Stimulated activated CD8-positive, alpha-beta memory T cell treated with anti-CD3 and anti-CD28 coated beads, Interleukin-7, amount 100 ng/mL, for 24 hours (primary cell): Measurements from ENCODE around the gene MAML2.

Experiments used
- DNase-seq: peaks from one replicate; pipeline ENCODE4 v3.0.0-alpha.2; 2020; ENCODE audit warnings: low read depth

The MAML2 gene

DNA sequence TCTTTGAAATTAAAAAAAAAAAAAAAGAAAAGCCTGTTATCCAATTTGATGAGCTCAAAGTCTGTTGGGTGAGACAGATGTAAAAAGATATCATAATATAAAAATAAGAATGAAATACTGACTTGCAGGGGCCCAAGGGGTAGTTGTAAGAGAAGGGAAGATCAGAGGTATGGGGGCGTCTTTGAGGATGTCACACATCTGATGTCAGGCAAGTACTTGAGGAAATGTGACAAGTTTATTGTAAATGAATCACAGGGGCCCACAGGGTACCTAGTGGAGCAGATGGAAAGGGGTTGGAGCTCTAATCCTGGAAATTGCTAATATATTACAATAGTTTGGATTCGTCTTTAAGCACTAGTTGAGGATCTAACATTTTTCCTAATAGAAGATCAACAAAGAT, 131.6 kb downstream of the MAML2 start:
- no peak for DNase-seq

DNA sequence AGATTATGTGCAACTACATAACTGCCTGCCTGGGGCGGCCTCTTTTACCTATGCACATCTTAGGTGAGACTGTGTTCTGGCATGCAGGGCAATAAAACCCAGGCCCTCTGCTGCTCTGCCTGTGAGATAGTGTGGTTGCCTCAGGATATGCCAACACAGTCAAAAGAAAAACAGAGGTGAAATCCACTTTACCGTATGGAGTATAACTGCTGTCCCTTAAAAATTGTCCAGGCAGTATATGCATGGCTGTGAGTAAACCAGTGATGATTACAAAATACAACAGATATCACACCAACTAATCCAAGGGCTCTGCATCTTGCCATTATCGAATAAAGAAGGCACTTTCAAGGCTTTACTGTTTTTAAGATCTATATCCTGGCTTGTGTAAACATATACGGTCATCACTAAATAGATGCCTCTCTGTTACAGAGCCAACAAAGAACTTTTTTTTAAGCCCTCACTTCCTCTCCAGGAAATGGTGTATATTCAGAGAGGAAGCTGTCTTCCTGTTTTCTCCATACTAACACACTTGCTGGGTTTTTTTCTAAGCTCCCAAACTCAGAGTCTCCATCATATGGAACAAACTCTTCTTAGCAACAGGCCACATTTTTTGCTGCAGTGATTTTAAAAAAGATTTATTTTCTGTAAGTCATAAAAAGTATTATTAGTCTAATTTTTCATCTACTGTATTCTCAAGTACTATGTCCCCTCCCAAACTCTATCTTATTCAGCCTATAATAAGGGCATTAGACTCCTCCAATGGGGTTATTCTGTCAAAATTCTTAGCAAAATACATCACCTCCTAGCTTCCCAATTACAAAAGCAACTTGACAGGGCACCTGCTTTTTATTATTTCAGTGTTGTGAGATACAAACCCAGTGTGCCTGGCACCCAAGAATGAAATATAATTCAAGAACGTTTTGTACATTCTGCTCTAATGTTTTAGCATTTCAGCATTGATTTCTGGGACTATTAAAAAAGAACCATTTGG, 135.2 kb downstream of the MAML2 start:
- DNase-seq = no peak

- no peak for DNase-seq
Observed at GRCh38 chr11:96206955-96207354, 136.0 kb downstream of the MAML2 start.

GRCh38 chr11:96205460-96205809, 137.6 kb downstream of the MAML2 start:
- DNase-seq = no peak

- DNase-seq = no peak
Observed at GRCh38 chr11:96204721-96205459, 138.1 kb downstream of the MAML2 start.

GRCh38 chr11:96204366-96204659, 138.7 kb downstream of the MAML2 start:
- DNase-seq = no peak

GRCh38 chr11:96203567-96204365, 139.2 kb downstream of the MAML2 start:
- DNase-seq = no peak

GRCh38 chr11:96200243-96200642, 142.8 kb downstream of the MAML2 start:
- no peak for DNase-seq

- no peak for DNase-seq
Observed at GRCh38 chr11:96199563-96200025, 143.4 kb downstream of the MAML2 start.

DNA sequence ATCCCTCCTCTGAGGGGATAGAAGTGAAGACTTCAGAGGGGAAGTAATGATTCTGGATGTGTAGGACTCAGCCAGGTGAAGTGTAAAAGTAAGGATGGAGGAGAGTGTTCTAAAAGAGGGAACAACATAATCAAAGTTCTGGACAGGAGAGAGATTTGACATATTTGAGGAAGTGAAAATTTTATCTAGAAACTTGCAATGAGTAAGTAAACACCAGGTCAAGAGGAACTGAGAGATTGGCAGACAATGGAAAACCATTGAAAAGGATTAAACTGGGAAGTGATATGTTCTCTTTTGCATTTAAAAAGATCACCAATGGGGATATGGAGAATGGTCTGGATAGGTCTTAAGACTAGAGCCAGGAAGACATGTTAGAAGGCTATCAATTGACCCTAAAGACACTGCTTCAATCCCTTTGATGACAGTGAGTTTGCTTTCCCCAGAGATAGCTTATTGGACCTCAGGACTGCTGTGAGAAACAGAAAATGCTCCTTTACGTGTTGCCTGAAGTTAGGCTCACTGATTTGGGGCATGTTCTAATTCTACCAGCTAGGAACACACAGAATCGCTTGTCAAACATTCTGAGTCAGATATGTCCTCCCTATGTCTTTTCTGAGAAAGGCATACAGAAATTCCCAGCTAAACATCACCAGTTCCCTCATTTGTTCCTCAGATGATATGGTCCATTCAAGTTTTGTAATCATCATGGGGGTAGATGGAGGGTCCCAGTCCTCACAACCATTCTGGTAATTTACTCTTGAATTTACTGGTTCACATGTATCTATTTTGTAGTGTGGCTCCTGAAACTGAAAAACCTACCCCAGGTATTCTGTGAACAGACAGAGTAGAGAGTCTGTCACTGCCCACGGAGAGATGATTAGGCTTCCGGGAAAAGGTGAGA, 144.9 kb downstream of the MAML2 start:
- DNase-seq = no peak

GRCh38 chr11:96197103-96197502, 145.9 kb downstream of the MAML2 start:
- no peak for DNase-seq

DNA sequence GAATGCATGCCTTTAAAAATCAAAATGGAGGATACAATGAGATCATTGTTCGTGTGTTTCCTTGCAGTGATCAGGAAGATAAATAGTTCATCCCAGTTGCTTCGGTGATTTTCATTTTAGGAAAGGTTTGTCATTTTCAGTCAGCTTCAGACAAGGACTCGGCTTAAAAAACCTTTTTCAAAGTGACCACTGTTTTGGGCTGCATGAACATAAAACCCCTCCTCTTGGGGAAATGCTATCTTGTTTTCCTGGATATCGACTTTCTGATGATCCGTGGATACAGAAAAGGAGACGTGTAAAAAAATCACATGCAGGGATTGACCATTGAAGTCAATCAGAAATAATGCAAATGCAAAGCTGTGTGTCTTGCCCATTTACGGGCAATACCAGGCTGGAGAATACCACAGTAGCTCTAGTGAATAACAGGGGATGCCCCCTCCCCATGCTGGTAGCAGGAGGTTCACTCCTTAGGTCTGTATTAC, 146.8 kb downstream of the MAML2 start:
- DNase-seq = no peak

DNA sequence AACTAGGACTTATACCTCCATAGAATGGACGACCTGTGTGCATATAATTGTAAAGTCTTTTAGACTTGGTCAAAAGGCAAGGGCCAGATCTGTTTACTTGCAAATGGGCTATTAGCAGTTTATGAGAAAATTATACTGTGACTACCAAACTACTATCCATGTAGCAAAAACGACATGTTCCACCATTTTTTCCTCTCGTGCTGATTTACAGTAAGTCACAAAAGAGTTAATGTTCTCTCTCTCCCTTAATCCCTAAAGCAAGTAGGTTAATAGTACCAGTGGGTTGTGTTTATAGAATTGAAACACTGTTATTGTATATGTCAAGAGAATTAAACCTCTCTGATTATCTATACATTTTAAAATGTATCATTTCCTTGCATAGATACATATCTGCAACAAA, 147.3 kb downstream of the MAML2 start:
- no peak for DNase-seq

- no peak for DNase-seq
Observed at GRCh38 chr11:96194581-96195374, 148.2 kb downstream of the MAML2 start.

GRCh38 chr11:96193745-96194443, 149.1 kb downstream of the MAML2 start:
- no peak for DNase-seq

DNA sequence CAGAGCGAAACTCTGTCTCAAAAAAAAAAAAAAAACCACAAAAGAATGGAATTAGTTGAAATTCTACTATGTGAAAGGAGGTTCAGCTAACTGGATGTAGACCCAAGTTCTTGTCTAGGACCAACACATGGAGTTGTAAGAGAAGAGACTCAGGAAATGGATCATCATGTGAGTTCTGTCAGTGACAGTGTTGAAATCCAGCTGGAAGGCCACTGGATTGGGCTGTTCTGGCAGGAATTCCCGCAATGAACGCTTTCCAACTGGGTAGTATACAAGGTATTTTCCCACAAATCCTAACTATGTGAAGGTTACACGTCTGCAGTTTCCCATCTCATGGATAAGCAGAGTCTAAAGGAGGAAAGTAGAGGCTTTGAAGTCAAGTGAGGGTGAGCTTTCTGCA, 151.2 kb downstream of the MAML2 start:
- DNase-seq = no peak

DNA sequence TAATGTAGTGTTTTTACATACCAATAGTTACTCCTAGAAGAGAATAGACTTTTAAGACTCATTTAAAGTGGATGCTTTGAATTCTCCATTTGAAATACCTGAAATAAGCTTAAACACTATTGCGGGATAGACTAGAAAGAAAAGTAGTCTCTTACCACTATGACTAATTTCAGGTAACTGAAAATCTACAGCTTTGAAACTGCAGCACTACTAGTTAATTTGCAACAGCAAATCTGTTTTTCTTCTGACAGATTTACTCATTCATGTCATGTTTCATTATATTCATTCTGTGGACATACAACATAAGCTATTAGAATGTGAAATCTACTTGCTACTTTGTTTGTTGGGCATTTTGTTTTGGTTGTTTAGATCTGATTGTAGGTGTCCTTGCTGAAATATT, 153.6 kb downstream of the MAML2 start:
- no peak for DNase-seq

DNA sequence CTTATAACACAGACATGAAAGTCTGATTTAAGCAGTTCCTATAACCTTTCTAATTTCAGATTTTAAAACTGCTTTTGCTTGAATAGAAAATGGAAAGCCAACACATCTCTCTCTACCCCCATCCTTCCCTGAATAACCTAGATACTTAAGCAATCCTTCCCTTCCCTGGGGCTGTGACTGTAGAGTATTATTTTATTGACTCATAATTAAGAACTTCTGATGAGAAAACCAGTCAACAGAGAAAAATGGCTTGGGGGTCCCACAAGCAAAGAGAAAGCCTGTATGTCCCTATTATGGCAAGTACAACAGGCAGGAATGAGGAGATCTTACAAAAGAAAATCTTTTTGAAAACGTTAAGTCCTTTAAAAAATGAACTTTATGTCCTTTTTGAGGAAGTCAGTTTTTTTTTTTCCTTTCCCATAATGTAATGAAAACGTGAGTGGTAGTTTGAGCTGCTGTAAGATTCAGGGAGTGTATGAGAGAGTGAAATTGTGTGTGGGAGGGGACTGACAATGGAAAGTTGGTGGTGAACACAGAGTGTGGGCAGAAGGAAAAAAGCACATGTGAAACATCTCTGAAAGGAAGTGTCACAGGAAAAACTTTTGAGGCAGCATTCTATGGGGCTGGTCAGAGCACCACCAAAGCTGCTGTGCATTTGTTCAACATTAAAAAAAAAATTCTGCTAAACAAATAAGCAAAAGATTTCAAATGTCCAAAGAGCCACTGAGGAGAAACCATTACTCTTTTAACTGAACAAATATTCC, 154.6 kb downstream of the MAML2 start:
- DNase-seq = no peak

GRCh38 chr11:96187822-96188221, 155.2 kb downstream of the MAML2 start:
- DNase-seq = no peak
